Stimulated activated CD8-positive, alpha-beta memory T cell treated with anti-CD3 and anti-CD28 coated beads, Interleukin-2, amount 100 ng/mL, for 48 hours (primary cell): ENCODE results near the gene GPRC6A.
"Not testable (repeated sequence)": the region's sequence is repeated elsewhere in the genome, so short reads cannot be mapped to it uniquely, and the experiment has no call there.

Experiments used
- DNase-seq, 2 donors: peaks; one replicate each; pipeline ENCODE4 v3.0.0-alpha.2; 2020; ENCODE audit warnings: low read depth in 2 of 2

The GPRC6A gene

GRCh38 chr6:116828983-116829382 lies at the start of gene GPRC6A:
TSS of gene GPRC6A (minus strand) at chr6:116829083. CDS start at chr6:116829013, 70 bp downstream.
- no peak for DNase-seq

DNA sequence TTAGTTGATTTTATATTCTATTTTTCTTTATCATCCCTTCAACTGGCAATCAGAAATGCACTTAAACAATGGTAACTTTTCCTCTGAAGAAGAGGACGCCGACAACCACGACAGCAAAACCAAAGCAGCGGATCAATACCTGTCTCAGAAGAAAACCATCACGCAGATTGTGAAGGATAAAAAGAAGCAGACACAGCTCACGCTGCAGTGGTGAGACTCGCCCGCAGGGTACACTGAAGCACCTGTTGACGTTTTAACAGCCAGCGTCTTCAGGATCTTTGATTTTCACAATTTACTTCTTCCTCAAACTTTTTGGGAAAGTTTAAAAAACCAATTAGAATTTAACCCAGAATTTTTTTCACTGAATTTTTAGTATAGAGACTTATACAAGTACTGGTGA lies 48.9 kb upstream of the GPRC6A start:
- no peak for DNase-seq

GRCh38 chr6:116876635-116877611 lies 48.0 kb upstream of the GPRC6A start, which contains the start of gene RFX6:
TSS of gene RFX6 (plus strand) at chr6:116877242. CDS start at chr6:116877276, 34 bp downstream.
- DNase-seq: no peak

DNA sequence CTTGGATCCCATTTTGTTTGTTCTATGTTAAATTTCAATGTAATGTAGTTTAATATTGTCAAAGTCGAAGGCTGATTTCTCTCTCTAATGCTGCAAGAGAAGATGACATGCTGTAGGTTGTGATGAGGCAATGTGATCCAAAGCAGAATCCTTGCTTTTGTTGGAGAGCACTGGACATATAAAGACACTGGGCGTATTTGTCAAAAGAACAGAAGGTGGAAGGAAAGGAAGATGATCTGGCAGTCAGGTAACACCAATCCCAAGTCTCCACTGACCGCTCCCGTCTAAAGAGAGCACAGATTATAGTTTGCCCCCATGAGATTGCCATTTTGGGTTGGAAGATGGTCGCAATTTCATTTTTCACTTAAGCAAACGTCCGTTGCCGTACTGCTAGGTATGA lies 47.2 kb upstream of the GPRC6A start:
- no peak for DNase-seq

DNA sequence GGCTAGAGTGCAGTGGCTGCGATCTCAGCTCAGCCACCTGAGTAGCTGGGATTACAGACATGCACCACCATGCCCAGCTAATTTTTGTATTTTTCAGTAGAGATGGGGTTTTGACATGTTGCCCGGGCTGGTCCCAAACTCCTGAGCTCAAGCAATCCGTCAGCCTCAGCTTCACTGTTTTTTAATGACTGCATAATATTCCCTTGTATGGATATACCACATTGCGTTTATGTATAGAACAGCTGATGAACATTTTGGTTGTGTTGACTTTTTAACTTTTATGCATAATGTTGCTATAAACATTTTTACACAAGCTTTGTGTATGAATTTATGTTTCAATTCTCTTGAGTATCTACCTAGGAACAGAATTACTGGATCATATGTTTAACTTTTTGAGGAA lies 43.9 kb upstream of the GPRC6A start:
- no peak for DNase-seq

GRCh38 chr6:116866281-116866871 lies 37.5 kb upstream of the GPRC6A start:
- no peak for DNase-seq

- no peak for DNase-seq
Measured at GRCh38 chr6:116859264-116859663, 30.4 kb upstream of the GPRC6A start.

- DNase-seq: no peak
Measured at GRCh38 chr6:116858060-116858459, 29.2 kb upstream of the GPRC6A start.

GRCh38 chr6:116847227-116847626 lies 18.3 kb upstream of the GPRC6A start:
- DNase-seq: no peak

- no peak for DNase-seq
Measured at GRCh38 chr6:116842459-116842858, 13.6 kb upstream of the GPRC6A start.

GRCh38 chr6:116840091-116840490 lies 11.2 kb upstream of the GPRC6A start:
- no peak for DNase-seq

GRCh38 chr6:116836606-116837342 lies 7.9 kb upstream of the GPRC6A start:
- no peak for DNase-seq

GRCh38 chr6:116834526-116834925 lies 5.6 kb upstream of the GPRC6A start:
- DNase-seq: not testable (repeated sequence)

DNA sequence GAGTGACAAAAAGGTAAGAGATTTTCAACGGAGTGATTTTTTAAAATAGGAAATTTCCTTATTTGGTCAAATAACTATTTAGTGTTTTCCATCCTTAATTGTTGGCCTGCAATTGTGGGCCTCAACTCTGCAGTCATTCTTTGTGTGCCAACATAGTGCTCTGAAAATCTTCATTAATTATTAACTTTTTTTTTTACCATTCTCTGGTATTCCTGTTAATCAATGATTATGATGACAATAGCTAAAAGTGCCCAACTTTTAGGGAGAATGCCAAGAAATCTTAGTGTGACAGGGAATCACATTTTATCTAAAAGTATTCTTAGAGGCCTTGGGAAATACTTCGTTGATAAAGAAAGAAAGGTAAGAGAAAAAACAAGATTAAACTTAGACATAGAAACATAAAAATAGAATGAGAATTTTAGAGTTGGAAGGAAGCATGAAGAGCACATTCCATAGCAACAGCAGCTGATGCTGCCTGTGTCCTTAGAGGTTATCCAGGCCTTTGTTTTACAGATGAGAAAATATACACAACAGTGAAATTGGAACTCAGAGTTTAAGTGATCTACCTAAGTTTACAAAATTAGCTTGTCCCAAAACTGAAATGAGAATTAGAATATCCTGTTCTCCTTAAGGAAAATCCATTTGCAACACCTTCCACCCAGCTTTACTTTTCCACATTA lies 1.2 kb downstream of the GPRC6A start:
- no peak for DNase-seq

- not testable (repeated sequence) for DNase-seq
Measured at GRCh38 chr6:116816336-116816735, 12.5 kb downstream of the GPRC6A start.

- DNase-seq: no peak
Measured at GRCh38 chr6:116812051-116812650, 16.7 kb downstream of the GPRC6A start.

- DNase-seq: no peak
Measured at GRCh38 chr6:116801971-116802370, 26.9 kb downstream of the GPRC6A start.

- no peak for DNase-seq
Measured at GRCh38 chr6:116799945-116800344, 28.9 kb downstream of the GPRC6A start.

DNA sequence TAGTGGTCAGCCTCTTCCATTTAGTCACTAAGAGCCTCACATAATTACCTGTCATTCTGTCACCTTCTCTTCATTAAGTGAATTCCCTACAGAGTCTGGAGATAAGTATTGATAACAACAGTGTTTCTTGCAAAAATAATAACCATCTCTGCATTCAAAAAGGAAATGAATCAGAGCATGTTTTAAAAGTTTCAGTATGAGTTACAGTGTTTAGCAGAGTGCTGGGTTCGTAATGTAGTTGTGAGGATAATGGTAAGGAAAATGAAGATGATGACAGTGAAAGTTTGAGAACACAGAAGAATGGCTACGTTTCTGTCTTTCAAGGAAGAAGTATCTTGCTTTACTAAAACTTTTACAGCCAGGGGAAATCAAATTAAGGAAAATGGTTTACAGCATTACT lies 31.3 kb downstream of the GPRC6A start:
- DNase-seq: no peak

- no peak for DNase-seq
Measured at GRCh38 chr6:116793224-116793623, 35.7 kb downstream of the GPRC6A start.

DNA sequence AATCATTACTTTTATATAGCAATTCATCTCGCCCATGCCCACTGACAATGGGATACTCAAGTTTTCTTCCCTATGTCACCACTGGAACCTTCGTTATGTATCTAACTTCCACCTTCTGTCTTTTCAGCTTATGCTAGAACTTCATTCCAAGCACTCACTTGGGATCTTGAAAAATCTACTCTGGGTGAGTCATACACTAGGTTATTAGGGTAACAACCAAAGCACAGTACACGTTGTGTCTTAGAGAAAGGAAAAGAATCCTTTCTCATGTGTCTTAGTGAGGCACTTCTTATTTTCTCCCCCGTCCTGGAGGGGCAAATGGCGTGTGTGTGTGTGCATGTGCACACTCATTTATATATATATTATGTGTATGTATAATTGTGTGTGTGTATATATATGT lies 45.0 kb downstream of the GPRC6A start:
- DNase-seq: no peak
